K562 (cell line): ENCODE results near the gene PDE4D. TPM values are rescaled to one million over a fixed set of nuclear protein-coding genes. Genes with fewer than 3 reads are reported as not detected.

Experiments
- ATAC-seq: fragments of 200-7000 bp; cut with Tn5 transposase; 3 replicates; pipeline ENCODE4 v1.9.1; 2020; ENCODE audit warnings: moderate library complexity
- BruUV-seq: library from RNA; stranded (reverse); fragments of 400-500 nt; replicated peaks from 2 replicates; lab custom pipeline; 2021; lab: Mats Ljungman, UMichigan
- CTCF ChIA-PET: fragments of 300-600 bp; formaldehyde crosslinking; extraction: SDS; loops from one replicate; lab custom pipeline; 2021; ENCODE audit warnings: low intra/inter-chr PET ratio; lab: Yijun Ruan, JAX
- POLR2A ChIA-PET: fragments of 300-600, 350-650 bp; sonication (Branson Sonifier 250); formaldehyde crosslinking; extraction: SDS; loops from one replicate; lab custom pipeline; 2021; ENCODE audit warnings: antibody characterized with exemption, inconsistent platforms; lab: Yijun Ruan, JAX
- DNase-seq, 4 experiments: peaks; one replicate each; pipeline versions ENCODE4 v3.0.0 to v3.0.0-alpha.2; 2011 to 2018; ENCODE audit warnings: low spot score in 3 of 4, mixed read lengths in 3 of 4; ENCODE audit errors: extremely low read depth in 1 of 4
- FAIRE-seq: peaks from 2 replicates; lab custom pipeline; 2011; peaks lifted over from hg19 to GRCh38; lab: Jason Lieb, UNC
- H2AFZ ChIP-seq: 2 replicates; pipeline ENCODE4 v1.6.0; 2011; ENCODE audit warnings: low read depth, low read length, control low read depth, inconsistent platforms
- H3K27ac ChIP-seq: fragments of 200-600 bp; 3 replicates; pipeline ENCODE4 v1.8.0; 2011; ENCODE audit warnings: low read depth, mild to moderate bottlenecking, control low read depth, inconsistent platforms, low read length, moderate library complexity, mixed read lengths; ENCODE audit errors: extremely low read depth
- H3K27me3 ChIP-seq, 2 experiments: fragments of 300-600 bp in 1 of 2; 2 replicates in 1 of 2; 3 replicates in 1 of 2; pipeline versions ENCODE4 v1.6.0 to v1.8.0; 2011; ENCODE audit warnings: inconsistent platforms in 2 of 2, low read length in 2 of 2, mild to moderate bottlenecking in 1 of 2, mixed read lengths in 1 of 2, moderate library complexity in 1 of 2; ENCODE audit not compliant: control insufficient read depth in 2 of 2, insufficient read depth in 2 of 2
- H3K36me3 ChIP-seq: fragments of 300-600 bp; 3 replicates; pipeline ENCODE4 v1.8.0; 2011; ENCODE audit warnings: mild to moderate bottlenecking, low read length, inconsistent platforms; ENCODE audit not compliant: control insufficient read depth, insufficient read depth
- H3K4me1 ChIP-seq, 2 experiments: fragments of 200-600 bp in 1 of 2; replicated peaks in 1 of 2; 2 replicates in 1 of 2; 3 replicates in 1 of 2; pipeline versions ENCODE4 v1.5.1 to v1.8.0; 2011; ENCODE audit warnings: inconsistent platforms in 2 of 2, low read length in 2 of 2, mild to moderate bottlenecking in 1 of 2, mixed read lengths in 1 of 2, moderate library complexity in 1 of 2; ENCODE audit not compliant: control insufficient read depth in 2 of 2, insufficient read depth in 2 of 2
- H3K4me2 ChIP-seq: 2 replicates; pipeline ENCODE4 v1.6.1; 2011; ENCODE audit warnings: low read length, control low read depth, inconsistent platforms, mixed read lengths; ENCODE audit not compliant: insufficient read depth
- H3K4me3 ChIP-seq: fragments of 200-600 bp; sonication (generic), shearing (Covaris generic); 2 replicates; pipeline ENCODE4 v1.5.1; 2016; ENCODE audit warnings: control low read depth, inconsistent platforms
- H3K79me2 ChIP-seq: fragments of 200-600 bp; 3 replicates; pipeline ENCODE4 v1.8.0; 2011; ENCODE audit warnings: low read length, inconsistent platforms; ENCODE audit not compliant: control insufficient read depth, insufficient read depth
- H3K9ac ChIP-seq, 2 experiments: 2 replicates each; pipeline versions ENCODE4 v1.6.0 to v1.6.1; 2011; ENCODE audit warnings: low read depth in 2 of 2, low read length in 2 of 2, control low read depth in 1 of 2, inconsistent platforms in 1 of 2, mild to moderate bottlenecking in 1 of 2, mixed read lengths in 1 of 2; ENCODE audit not compliant: insufficient read depth in 1 of 2
- H3K9me1 ChIP-seq: one replicate; pipeline ENCODE4 v1.6.0; 2011; ENCODE audit warnings: inconsistent platforms, mild to moderate bottlenecking, low read length, moderate library complexity; ENCODE audit not compliant: control insufficient read depth, insufficient read depth
- H3K9me3 ChIP-seq: replicated peaks from 2 replicates; pipeline ENCODE4 v1.5.1; 2011; ENCODE audit warnings: low read depth, low read length, inconsistent platforms; ENCODE audit not compliant: control insufficient read depth, insufficient read depth
- H4K20me1 ChIP-seq: replicated peaks from 2 replicates; pipeline ENCODE4 v1.6.1; 2011; ENCODE audit warnings: low read length, inconsistent platforms, mixed read lengths; ENCODE audit not compliant: control insufficient read depth, insufficient read depth
- ADNP ChIP-seq: fragments of 200-800 bp; sonication (Bioruptor generic); IDR thresholded peaks from 2 replicates; pipeline ENCODE4 v1.6.1; 2016; ENCODE audit warnings: missing genetic modification characterization, missing compliant biosample characterization
- ATF4 ChIP-seq: fragments of 450-650 bp; formaldehyde crosslinking; IDR thresholded peaks from 2 replicates; pipeline ENCODE4 v1.4.0; 2022; ENCODE audit warnings: mild to moderate bottlenecking, moderate library complexity
- BACH1 ChIP-seq: fragments of 200-800 bp; sonication (Bioruptor generic); IDR thresholded peaks from 2 replicates; pipeline ENCODE4 v1.6.1; 2016; ENCODE audit warnings: missing genetic modification characterization, missing compliant biosample characterization
- DIDO1 ChIP-seq: fragments of 450-650 bp; IDR thresholded peaks from 2 replicates; pipeline ENCODE4 v1.6.1; 2016; ENCODE audit warnings: low read depth, missing biosample characterization, missing genetic modification characterization
- HNRNPL ChIP-seq: fragments of 200-400 bp; formaldehyde crosslinking; IDR thresholded peaks from 2 replicates; pipeline ENCODE4 v1.6.1; 2017; ENCODE audit warnings: low read depth, mild to moderate bottlenecking, low read length
- IFI16 ChIP-seq: fragments of 250-450 bp; sonication (Bioruptor Pico); IDR thresholded peaks from 2 replicates; pipeline ENCODE4 v2.1.2; 2022; ENCODE audit warnings: mild to moderate bottlenecking, inconsistent platforms
- LCOR ChIP-seq: sonication (generic); formaldehyde crosslinking; IDR thresholded peaks from 2 replicates; pipeline ENCODE4 v1.8.0; 2022; ENCODE audit warnings: mild to moderate bottlenecking, missing genetic modification reagents
- MLX ChIP-seq, 2 experiments: fragments of 450-650 bp in 1 of 2; sonication (generic) in 1 of 2; formaldehyde crosslinking; conservative IDR thresholded peaks; 2 replicates each; pipeline versions ENCODE4 v1.4.0 to v1.8.1; 2020 to 2022; ENCODE audit warnings: mild to moderate bottlenecking in 1 of 2, missing genetic modification reagents in 1 of 2
- POLR3G ChIP-seq: IDR thresholded peaks from 2 replicates; pipeline ENCODE4 v1.6.1; 2011; ENCODE audit not compliant: insufficient read length, insufficient replicate concordance; ENCODE audit errors: extremely low read depth
- SNIP1 ChIP-seq: fragments of 450-650 bp; IDR thresholded peaks from 2 replicates; pipeline ENCODE4 v1.7.1; 2017; ENCODE audit warnings: low read depth, mild to moderate bottlenecking
- TRIM28 ChIP-seq: fragments of 450-650 bp; IDR thresholded peaks from 2 replicates; pipeline ENCODE4 v1.6.1; 2017
- ZNF184 ChIP-seq: sonication (generic); formaldehyde crosslinking; IDR thresholded peaks from 2 replicates; pipeline ENCODE4 v1.5.0; 2020; ENCODE audit warnings: missing genetic modification reagents
- ZNF224 ChIP-seq: sonication (generic); formaldehyde crosslinking; IDR thresholded peaks from 2 replicates; pipeline ENCODE4 v1.8.0; 2022; ENCODE audit warnings: mild to moderate bottlenecking, missing genetic modification reagents
- ZNF354B ChIP-seq: fragments of 250-450 bp; sonication (Bioruptor Pico); IDR thresholded peaks from 2 replicates; pipeline ENCODE4 v1.4.0; 2020
- ZNF76 ChIP-seq: fragments of 250-450 bp; sonication (Bioruptor Pico); IDR thresholded peaks from 2 replicates; pipeline ENCODE4 v1.4.0; 2020; ENCODE audit warnings: mild to moderate bottlenecking, moderate library complexity, borderline replicate concordance
- WGBS: fragments of 100-300 bp; shearing (Covaris generic); methylation state at CpG from one replicate; pipeline ENCODE4 v1.1.6; 2016; ENCODE audit warnings: low coverage, mixed read lengths; ENCODE audit not compliant: insufficient coverage; ENCODE audit errors: missing lambda C conversion rate; 5-methylcytosine and 5-hydroxymethylcytosine counted together
- in situ Hi-C: fragments of 300-500 bp; cut with MboI; formaldehyde crosslinking; loops from 4 replicates; pipeline ENCODE4 v1.15.0; 2018; ENCODE audit warnings: inconsistent platforms, mixed read lengths
- intact Hi-C: fragments of 100-400 bp; cut with micrococcal nuclease; formaldehyde crosslinking; loops from 2 replicates; pipeline ENCODE4 v1.14.2; 2022
- polyA plus RNA-seq, 8 experiments: library from polyadenylated mRNA; depleted of rRNA in 4 of 8; stranded (reverse) in 5 of 8; unstranded in 3 of 8; fragments of >200 nt; fragmentation: Nextera tagmentation in 2 of 8; fragmentation: Illumina TruSeq in 1 of 8; extraction: Ambion mirVana in 2 of 8; extraction: Trizol in 1 of 8; gene quantifications; 2 replicates each; pipeline versions ENCODE4 v1.2.1 to v1.2.3, GENCODE V29; 2011 to 2014; ENCODE audit warnings: inconsistent platforms in 1 of 8, missing spikeins in 1 of 8
- total RNA-seq, 7 experiments: library from RNA; depleted of rRNA in 6 of 7; stranded (reverse); fragments of >200 nt in 6 of 7; fragmentation: Illumina TruSeq in 2 of 7; extraction: Trizol in 2 of 7; gene quantifications; 2 replicates each; pipeline versions ENCODE4 v1.2.1 to v1.2.3, GENCODE V29; 2011 to 2021; ENCODE audit warnings: low replicate concordance in 1 of 7

Gene PDE4D
- total and polyA plus RNA-seq, 9 of the 15 experiments (the other 6 are each of a cell fraction or from before 2014, with no cell fraction given) = 0.04 to 0.46 (median 0.13) TPM

- in situ Hi-C loops = no loop called here
- WGBS = 0% methylated on average over 2 of the region's 2 CpGs
Observed at GRCh38 chr5:59467969-59468368, 425.6 kb downstream of the PDE4D start.

More at GRCh38 chr5:59467969-59468368, 425.6 kb downstream of the PDE4D start:
- H2AFZ ChIP-seq = no peak overlapping the region
- no peaks in the 10 kb centered on the region for H3K4me1 ChIP-seq
- ChIA-PET CTCF (no interaction called here), POLR2A (no interaction called here)
- H3K4me2 ChIP-seq = no peak overlapping the region
- FAIRE-seq (no peak), ATAC-seq (no peak), DNase-seq (no peak)
- H3K9me3 ChIP-seq = no peaks in the 10 kb centered on the region; the same call in 1 of the 2 replicates
- intact Hi-C loops = no loop called here
- TF ChIP-seq MLX (CRISPR knock-in tag; conservative IDR thresholded peaks at IDR 0.05) = no peak
- TF ChIP-seq ATF4 (CRISPR knock-in tag) = no peak
- no peak for TF ChIP-seq DIDO1 (tag)
- no peak for TF ChIP-seq ZNF76 (CRISPR knock-in tag)
- no peak for TF ChIP-seq ZNF224
- TF ChIP-seq ZNF184 (CRISPR knock-in tag) = no peak
- TF ChIP-seq ADNP (tag) = no peak
- TF ChIP-seq HNRNPL = no peak
- TF ChIP-seq IFI16 (CRISPR knock-in tag) = no peak
- no peak for TF ChIP-seq SNIP1
- TF ChIP-seq BACH1 (tag) = no peak
- TF ChIP-seq ZNF354B (CRISPR knock-in tag) = no peak
- no peak for TF ChIP-seq POLR3G
- TF ChIP-seq TRIM28 = no peak
- TF ChIP-seq LCOR (CRISPR knock-in tag) = no peak
- no peaks in the 10 kb centered on the region for H4K20me1 ChIP-seq
- H3K79me2 ChIP-seq = no peaks in the 10 kb centered on the region
- no peak overlapping the region for H3K9ac ChIP-seq
- H3K4me3 ChIP-seq = no peak overlapping the region
- no peak overlapping the region for H3K27ac ChIP-seq
- no peaks in the 10 kb centered on the region for H3K36me3 ChIP-seq
- no peaks in the 10 kb centered on the region for H3K27me3 ChIP-seq
- no peaks in the 10 kb centered on the region for H3K9me1 ChIP-seq
- BruUV-seq = no TSS peak
